Measurements from ENCODE around the gene MOB3B. TPM values are rescaled to one million over a fixed set of nuclear protein-coding genes. Genes with fewer than 3 reads are reported as not detected.

Gene MOB3B
- total RNA-seq, 2 experiments from 2014 or later, result 0.29 to 0.70 TPM

DNA sequence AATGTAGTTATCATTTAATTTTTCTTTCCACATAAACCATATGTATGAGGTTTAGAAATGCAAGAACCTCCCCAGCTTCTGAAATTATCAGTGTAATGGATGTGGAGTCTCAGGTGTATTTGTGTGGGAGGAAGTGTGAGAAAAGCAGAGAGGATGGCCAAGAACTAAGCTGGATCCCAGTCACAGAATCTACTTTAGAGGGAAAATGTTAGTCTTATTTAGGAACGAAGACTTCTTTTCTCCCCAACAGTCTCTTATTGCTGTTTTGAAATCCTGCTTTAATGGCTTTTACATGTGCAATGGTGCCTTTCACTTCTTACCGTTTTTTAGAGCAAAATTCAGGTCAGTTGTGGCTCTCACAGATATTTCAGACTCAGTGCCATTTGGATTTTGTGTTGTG is 235.6 kb downstream of the MOB3B start:
- CTCF ChIA-PET, result no interaction called here
- H3K9me3 Mint-ChIP-seq (ENCODE audit: low read depth), result no peaks in the 10 kb centered on the region
- H3K27me3 Mint-ChIP-seq, result peaks cover 26% of the 10 kb centered on the region
- no peak overlapping the region for H3K27ac Mint-ChIP-seq
- DNase-seq (no peak), ATAC-seq (no peak)
- H3K4me3 Mint-ChIP-seq, result no peak overlapping the region
- no peaks in the 10 kb centered on the region for H3K4me1 Mint-ChIP-seq
- H3K36me3 Mint-ChIP-seq, result no peaks in the 10 kb centered on the region

DNA sequence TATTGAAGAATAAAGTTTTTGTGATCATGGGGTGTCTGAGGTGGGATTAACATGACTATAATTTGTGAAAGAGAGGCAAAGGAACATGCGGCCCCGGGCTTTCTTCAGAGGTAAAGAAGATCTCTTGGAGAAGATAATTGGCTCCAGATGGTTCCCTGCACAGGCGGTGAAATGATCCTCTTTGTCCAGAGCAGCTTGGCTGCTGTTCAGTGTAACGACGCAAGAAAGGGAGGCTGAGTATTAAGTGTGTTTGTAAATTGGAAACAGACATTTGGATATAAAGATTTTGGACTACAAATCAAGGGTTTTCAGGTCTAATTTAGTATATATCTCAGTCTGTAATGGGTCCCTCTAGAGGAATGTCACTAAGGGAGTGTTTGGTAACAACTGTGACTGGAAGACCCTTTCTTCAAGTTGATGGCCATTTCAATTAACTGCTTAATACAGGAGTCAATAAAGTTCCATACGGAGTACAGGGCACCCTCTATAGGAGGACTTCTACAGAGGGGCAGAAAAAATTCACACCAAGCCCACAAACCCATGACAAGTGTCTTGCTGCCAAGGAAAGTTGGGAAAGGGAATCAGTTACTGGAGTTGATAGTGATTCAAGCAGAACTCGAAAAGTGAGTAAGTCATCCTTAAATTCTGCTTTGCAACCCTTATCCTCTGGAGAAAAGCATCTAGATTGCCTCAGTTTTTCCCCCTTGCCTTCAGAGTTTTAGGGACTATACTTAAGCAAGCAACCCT is 236.8 kb downstream of the MOB3B start:
- H3K4me3 Mint-ChIP-seq, result no peak overlapping the region
- CTCF ChIA-PET, result no interaction called here
- no peak overlapping the region for H3K27ac Mint-ChIP-seq
- no peaks in the 10 kb centered on the region for H3K9me3 Mint-ChIP-seq (ENCODE audit: low read depth)
- peaks cover 28% of the 10 kb centered on the region for H3K27me3 Mint-ChIP-seq
- ATAC-seq (no peak), DNase-seq (no peak)
- no peaks in the 10 kb centered on the region for H3K36me3 Mint-ChIP-seq
- no peaks in the 10 kb centered on the region for H3K4me1 Mint-ChIP-seq

DNA sequence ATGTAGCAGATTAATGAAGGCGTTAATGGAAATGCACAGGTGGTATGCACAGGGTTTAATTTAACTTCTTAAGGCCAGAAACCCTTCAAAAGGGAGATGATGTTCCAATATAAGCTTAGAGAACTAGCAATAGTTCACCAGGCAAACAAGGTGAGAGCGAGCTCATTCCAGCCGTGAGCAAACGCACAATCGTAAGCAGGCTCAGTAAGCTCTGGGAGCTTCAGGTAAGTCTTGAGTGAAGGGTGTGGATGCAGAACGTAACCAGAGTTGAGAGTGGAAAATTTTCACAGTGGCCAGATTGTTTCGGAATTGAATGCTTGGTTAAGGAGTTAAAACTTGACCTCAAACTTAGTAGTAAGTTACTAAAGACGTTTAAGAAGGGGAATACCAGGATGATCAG is 238.3 kb downstream of the MOB3B start:
- H3K9me3 Mint-ChIP-seq (ENCODE audit: low read depth), result no peaks in the 10 kb centered on the region
- no peak overlapping the region for H3K27ac Mint-ChIP-seq
- H3K27me3 Mint-ChIP-seq, result peaks cover 29% of the 10 kb centered on the region
- H3K4me1 Mint-ChIP-seq, result no peaks in the 10 kb centered on the region
- H3K4me3 Mint-ChIP-seq, result no peak overlapping the region
- CTCF ChIA-PET, result no interaction called here
- H3K36me3 Mint-ChIP-seq, result no peaks in the 10 kb centered on the region
- DNase-seq, result no peak
- ATAC-seq, result no peak

DNA sequence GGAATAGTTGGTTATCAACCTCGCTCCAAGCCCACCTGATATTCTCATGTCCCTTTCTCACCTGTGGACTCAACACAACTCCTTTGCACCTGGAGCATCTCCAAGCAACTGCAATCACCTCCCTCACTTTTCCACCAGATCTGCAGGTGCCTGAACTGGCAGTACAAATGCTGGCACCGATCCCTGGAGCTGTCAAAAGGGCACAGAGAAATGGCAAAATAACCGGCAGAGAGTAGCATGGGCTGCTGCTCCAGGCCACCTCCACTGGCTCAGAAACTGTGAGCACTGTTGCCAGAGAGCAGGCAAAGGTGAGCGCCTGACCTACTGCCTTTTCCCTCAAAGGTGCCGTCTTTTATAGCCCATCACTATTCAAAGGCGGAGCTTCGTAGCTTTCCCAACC is 247.3 kb downstream of the MOB3B start:
- H3K9me3 Mint-ChIP-seq (ENCODE audit: low read depth), result no peaks in the 10 kb centered on the region
- H3K36me3 Mint-ChIP-seq, result no peaks in the 10 kb centered on the region
- ATAC-seq, result no peak
- CTCF ChIA-PET, result no interaction called here
- no peaks in the 10 kb centered on the region for H3K4me1 Mint-ChIP-seq
- peaks cover 18% of the 10 kb centered on the region for H3K27me3 Mint-ChIP-seq
- H3K27ac Mint-ChIP-seq, result no peak overlapping the region
- DNase-seq, result no peak
- H3K4me3 Mint-ChIP-seq, result no peak overlapping the region

DNA sequence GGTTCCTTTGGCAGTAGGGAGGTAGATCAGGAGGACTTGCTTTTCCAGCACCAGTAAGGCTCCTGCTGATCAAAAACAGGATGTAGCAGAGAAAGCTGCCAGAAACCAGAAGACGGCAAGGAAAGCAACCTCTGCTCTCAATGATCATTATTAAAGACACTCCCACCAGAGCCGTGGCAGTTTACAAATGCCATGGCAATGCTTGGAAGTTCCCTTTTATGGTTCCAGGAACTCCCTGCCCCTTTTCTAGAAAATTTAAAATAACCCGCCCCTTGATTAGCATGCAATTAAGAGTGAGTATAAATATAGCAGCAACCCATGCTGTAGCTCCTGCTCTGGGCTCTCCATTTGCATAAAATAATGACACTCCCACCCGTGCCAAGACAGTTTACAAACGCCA is 248.8 kb downstream of the MOB3B start:
- Mint-ChIP-seq H3K4me3 (no peak overlapping the region), H3K4me1 (peaks cover 2% of the 10 kb centered on the region), H3K9me3 (ENCODE audit: low read depth) (no peaks in the 10 kb centered on the region), H3K27me3 (peaks cover 12% of the 10 kb centered on the region), H3K27ac (no peak overlapping the region), H3K36me3 (no peaks in the 10 kb centered on the region)
- ATAC-seq (no peak), DNase-seq (no peak)
- CTCF ChIA-PET, result interaction anchor here (1.2 kb wide), 1 partner anchor 9 kb away, joined by 3 read pairs; no protein-coding TSS in a partner anchor

DNA sequence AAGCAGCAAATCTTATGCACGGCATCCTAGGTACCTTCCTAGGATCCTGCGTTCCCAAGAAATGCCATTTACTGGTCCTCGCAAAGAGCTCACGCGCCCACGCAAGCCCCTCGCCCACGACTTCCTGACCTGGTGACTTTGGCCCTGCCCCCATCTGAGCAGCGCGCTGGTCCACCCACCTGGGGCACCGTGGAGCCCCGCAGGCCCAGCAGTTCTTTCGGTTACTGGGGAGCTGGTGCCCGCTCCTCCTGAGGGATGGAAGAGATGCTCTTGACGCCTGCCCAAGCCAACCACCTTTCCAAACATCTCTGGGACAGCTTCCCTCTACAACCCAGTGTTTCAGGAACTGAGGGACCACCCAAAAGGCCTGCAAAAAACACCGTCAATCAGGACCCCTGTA is 249.4 kb downstream of the MOB3B start:
- no peaks in the 10 kb centered on the region for H3K9me3 Mint-ChIP-seq (ENCODE audit: low read depth)

DNA sequence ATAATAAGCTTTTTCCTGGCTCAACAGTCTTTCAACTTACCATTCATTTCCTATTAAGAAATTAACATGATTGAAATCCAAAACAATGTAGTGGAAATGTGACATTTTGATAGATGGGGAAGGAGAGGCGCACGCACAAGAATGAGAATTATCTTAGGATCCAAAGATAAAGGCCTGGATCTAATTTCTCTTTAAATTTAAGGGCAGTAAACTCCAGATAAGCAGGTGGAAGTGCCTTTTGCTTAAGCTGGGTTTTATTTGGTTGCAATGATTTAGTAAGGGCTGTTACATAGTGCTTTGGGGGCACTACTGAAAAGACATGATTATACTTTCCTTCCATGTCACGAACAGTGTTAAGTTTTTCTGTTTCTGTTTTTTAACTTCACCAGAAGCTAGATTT is 250.0 kb downstream of the MOB3B start:
- ATAC-seq, result no peak
- peaks cover 2% of the 10 kb centered on the region for H3K4me1 Mint-ChIP-seq
- CTCF ChIA-PET, result interaction anchor here (0.8 kb wide), 1 partner anchor 482 kb away, joined by 3 read pairs; no protein-coding TSS in a partner anchor
- no peak overlapping the region for H3K4me3 Mint-ChIP-seq
- DNase-seq, result no peak
- H3K9me3 Mint-ChIP-seq (ENCODE audit: low read depth), result no peaks in the 10 kb centered on the region
- peaks cover 11% of the 10 kb centered on the region for H3K27me3 Mint-ChIP-seq
- H3K27ac Mint-ChIP-seq, result no peak overlapping the region
- H3K36me3 Mint-ChIP-seq, result no peaks in the 10 kb centered on the region

More for the DNA sequence above, 249.4 kb downstream of the MOB3B start:
- H3K27ac Mint-ChIP-seq, result no peak overlapping the region
- H3K27me3 Mint-ChIP-seq, result peaks cover 11% of the 10 kb centered on the region
- H3K36me3 Mint-ChIP-seq, result no peaks in the 10 kb centered on the region
- H3K4me3 Mint-ChIP-seq, result no peak overlapping the region
- DNase-seq (no peak), ATAC-seq (no peak)
- CTCF ChIA-PET, result no interaction called here
- peaks cover 2% of the 10 kb centered on the region for H3K4me1 Mint-ChIP-seq

DNA sequence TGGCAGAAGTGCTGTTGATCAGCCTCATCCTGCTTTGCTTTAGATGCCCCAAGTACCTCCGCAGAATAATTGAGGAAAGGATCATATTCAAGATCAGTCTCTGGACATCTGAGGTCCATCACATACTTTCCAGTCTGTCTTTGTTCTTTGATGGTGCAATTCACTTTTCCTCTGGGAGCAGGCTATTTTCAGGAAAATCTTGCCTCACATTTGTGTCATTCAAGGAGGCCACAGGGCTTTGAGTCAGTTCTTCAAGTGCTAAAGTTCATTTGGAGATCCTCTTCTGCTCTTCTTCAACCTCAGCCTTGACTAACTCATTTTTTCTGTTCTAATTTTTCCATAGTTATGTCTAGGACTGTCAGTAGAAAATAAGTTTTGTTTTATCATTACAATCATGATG is 251.2 kb downstream of the MOB3B start:
- H3K36me3 Mint-ChIP-seq, result no peaks in the 10 kb centered on the region
- CTCF ChIA-PET, result no interaction called here
- no peak overlapping the region for H3K4me3 Mint-ChIP-seq
- peaks cover 11% of the 10 kb centered on the region for H3K27me3 Mint-ChIP-seq
- no peaks in the 10 kb centered on the region for H3K9me3 Mint-ChIP-seq (ENCODE audit: low read depth)
- peaks cover 2% of the 10 kb centered on the region for H3K4me1 Mint-ChIP-seq
- H3K27ac Mint-ChIP-seq, result no peak overlapping the region
- DNase-seq, result no peak
- no peak for ATAC-seq

DNA sequence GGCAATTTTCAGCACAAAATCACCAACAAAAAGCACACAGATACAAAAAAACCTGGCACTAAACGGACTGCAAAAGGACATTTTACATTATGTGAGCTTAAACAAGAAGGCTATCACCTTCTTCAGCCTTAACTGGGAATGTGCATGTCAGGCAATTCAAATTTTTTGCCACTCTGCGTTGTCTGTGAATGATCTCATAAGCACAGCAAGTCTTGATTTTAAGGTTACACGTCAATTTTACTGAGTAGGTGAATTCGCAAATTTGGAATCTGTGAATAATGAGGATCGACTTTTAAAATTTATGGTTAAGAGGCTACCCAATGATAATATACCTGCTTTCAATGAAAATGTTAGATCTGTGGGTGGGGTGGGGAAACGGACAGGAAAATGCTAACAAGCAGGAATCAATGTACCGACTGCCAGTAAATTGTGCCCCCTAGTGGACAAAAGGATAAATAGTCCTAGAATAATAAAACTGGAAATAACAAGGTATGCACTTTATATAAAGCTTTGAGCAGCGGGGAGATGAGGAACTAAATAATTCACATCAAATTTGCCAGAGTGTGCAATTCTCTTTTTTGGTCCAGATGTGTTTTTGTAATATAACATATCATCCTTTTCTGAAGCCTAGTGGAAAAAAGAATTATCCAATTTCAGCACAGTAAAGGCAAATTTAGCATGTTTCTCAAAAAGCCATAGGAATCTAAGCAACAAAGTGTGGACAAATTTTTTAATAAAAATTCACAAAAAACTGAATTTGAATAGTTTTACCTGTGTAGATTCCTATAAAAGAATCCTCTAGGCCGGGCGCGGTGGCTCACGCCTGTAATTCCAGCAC is 253.2 kb downstream of the MOB3B start:
- Mint-ChIP-seq H3K4me1 (peaks cover 2% of the 10 kb centered on the region), H3K36me3 (no peaks in the 10 kb centered on the region), H3K9me3 (ENCODE audit: low read depth) (no peaks in the 10 kb centered on the region), H3K4me3 (no peak overlapping the region), H3K27me3 (peaks cover 15% of the 10 kb centered on the region), H3K27ac (no peak overlapping the region)
- ATAC-seq (no peak), DNase-seq (no peak)
- CTCF ChIA-PET, result interaction anchor here (0.8 to 1.0 kb wide), 2 partner anchors 110 to 240 kb away, joined by 3 read pairs; no protein-coding TSS in a partner anchor

Other genes with a start within 250 kb of the MOB3B start
- not detected for gene EQTN, start 232.7 kb downstream of the MOB3B start, total RNA-seq
- gene IFNK, start 5.5 kb downstream of the MOB3B start, total RNA-seq, result not detected
- 1 to 10 TPM; 3.6 to 7.0 TPM for gene C9orf72, start 43.7 kb upstream of the MOB3B start, total RNA-seq

Data from activated CD8-positive, alpha-beta memory T cell treated with anti-CD3 and anti-CD28 coated beads, Interleukin-2, amount 10 ng/mL, durations not matched to agents 7 days and 5 days (primary cell).